GM10248 (cell line): ENCODE measurements around the gene FAM181A.

Experiments used
- CTCF ChIA-PET: fragments of 300-600 bp; sonication (Branson Sonifier 250); formaldehyde crosslinking; extraction: SDS; loops from one replicate; lab custom pipeline; 2021; ENCODE audit warnings: antibody characterized with exemption; lab: Yijun Ruan, JAX
- POLR2A ChIA-PET: fragments of 350-650 bp; sonication (Branson Sonifier 250); formaldehyde crosslinking; extraction: SDS; loops from one replicate; lab custom pipeline; 2020; ENCODE audit warnings: antibody characterized with exemption; lab: Yijun Ruan, JAX
- DNase-seq: peaks from one replicate; pipeline ENCODE4 v3.0.0; 2012; ENCODE audit errors: extremely low spot score
- TF ChIP-seq, protein P1 (sequence below): IDR thresholded peaks from 2 replicates; pipeline ENCODE4 v1.5.1; 2012; ENCODE audit warnings: mild to moderate bottlenecking, low read depth; ENCODE audit errors: extremely low read depth, missing control alignments, control extremely low read depth

FAM181A gene

DNA sequence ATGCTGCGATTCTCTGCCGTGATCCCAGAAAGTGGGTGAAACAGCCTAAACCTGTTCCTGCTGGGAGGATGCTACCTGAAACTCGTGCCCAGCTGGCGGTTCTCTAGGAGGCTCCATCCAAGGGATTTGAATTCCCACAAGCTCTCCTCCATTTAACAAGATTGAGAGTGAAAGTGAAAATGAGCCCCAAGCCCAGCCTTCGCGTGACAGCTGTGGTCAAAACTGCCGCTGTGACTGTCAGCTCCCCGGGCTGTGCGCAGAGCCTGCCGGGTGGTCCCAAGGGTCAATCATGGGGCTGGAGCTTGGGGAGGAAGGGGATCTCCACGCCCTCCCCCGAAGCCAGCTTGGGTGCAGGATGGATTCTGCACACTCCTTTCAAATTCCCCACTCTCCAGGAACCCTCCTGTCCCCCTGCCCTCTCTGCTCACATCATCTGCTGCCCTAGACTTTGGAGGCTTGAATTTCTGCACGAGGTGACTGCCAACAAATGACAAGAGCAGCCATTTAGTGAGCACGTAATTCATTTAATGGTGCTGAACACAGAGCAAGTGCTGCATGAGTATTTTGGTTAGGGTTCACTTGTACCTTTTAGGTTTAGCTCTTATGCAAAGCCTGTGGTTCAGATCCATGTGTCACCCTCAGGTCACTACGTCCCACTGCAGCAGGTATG is 44.0 kb downstream of the FAM181A start:
- DNase-seq, result peak; percentile 77
- ChIA-PET POLR2A (interaction anchor here (0.9 to 2.0 kb wide), 4 partner anchors 8 to 31 kb away, joined by 3 to 18 read pairs (median 5); no protein-coding TSS in a partner anchor), CTCF (interaction anchor here (1.1 to 17.2 kb wide), 16 partner anchors 8 to 65 kb away, joined by 3 to 212 read pairs (median 6); partner anchors contain the start of gene CCDC197)
- TF ChIP-seq, protein P1, sequence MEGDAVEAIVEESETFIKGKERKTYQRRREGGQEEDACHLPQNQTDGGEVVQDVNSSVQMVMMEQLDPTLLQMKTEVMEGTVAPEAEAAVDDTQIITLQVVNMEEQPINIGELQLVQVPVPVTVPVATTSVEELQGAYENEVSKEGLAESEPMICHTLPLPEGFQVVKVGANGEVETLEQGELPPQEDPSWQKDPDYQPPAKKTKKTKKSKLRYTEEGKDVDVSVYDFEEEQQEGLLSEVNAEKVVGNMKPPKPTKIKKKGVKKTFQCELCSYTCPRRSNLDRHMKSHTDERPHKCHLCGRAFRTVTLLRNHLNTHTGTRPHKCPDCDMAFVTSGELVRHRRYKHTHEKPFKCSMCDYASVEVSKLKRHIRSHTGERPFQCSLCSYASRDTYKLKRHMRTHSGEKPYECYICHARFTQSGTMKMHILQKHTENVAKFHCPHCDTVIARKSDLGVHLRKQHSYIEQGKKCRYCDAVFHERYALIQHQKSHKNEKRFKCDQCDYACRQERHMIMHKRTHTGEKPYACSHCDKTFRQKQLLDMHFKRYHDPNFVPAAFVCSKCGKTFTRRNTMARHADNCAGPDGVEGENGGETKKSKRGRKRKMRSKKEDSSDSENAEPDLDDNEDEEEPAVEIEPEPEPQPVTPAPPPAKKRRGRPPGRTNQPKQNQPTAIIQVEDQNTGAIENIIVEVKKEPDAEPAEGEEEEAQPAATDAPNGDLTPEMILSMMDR, result no peak

DNA sequence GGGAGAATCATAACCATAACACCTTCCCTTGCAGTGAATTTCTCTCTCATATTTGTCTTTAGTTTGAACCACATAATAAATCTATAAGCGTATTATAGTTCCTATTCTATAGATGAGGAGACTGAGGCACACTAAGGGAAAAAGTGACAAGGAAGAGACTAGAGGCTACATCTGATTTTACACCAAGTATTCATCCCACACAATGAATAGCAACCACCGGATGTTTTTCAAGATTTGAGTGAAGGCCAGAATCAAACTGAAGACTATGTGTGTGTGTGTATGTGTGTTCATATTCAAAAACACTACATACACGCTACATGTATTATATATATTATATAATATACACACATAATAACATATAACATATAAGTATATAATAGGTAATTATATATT is 44.5 kb downstream of the FAM181A start:
- POLR2A ChIA-PET, result interaction anchor here (1.6 to 2.0 kb wide), 3 partner anchors 12 to 20 kb away, joined by 6 to 18 read pairs (median 6); no protein-coding TSS in a partner anchor
- CTCF ChIA-PET, result interaction anchor here (1.2 to 17.2 kb wide), 13 partner anchors 9 to 65 kb away, joined by 3 to 212 read pairs (median 7); partner anchors contain the start of gene CCDC197
- no peak for DNase-seq
- TF ChIP-seq, protein P1, result no peak

DNA sequence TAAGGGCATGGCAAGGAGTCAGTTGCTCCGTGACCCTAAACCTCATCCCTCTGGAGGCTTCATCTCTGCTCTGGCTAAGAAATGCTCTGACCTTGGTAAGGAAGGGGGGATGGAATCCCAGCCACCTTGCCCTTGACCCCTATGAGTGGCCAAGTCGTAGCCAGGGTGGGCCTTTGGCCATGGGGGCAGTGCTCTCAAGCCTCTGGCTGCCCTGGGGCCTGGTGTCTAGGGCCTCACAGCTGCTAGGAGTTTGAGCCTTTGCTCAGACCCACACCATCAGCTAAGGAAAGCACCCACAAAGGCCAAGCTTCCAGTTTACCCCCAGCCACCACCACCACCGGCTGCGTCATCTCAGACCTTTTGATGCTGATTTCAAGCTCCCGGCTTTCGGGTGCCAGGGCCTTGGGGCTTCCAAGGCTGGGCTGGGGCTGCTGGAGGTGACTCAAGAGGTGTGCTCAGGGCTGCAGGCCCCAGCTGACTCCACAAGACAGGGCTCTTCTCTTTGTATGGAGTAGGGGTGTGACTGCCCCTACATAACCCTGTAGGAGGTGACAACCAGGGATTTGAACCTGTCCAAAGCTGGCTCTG is 45.6 kb downstream of the FAM181A start:
- DNase-seq, result no peak
- TF ChIP-seq, protein P1, result no peak
- ChIA-PET CTCF (interaction anchor here (1.0 to 17.2 kb wide), 8 partner anchors 9 to 33 kb away, joined by 3 to 212 read pairs (median 20); partner anchors contain the start of gene CCDC197), POLR2A (interaction anchor here (0.7 to 2.2 kb wide), 5 partner anchors 10 to 33 kb away, joined by 3 to 6 read pairs (median 3); no protein-coding TSS in a partner anchor)

DNA sequence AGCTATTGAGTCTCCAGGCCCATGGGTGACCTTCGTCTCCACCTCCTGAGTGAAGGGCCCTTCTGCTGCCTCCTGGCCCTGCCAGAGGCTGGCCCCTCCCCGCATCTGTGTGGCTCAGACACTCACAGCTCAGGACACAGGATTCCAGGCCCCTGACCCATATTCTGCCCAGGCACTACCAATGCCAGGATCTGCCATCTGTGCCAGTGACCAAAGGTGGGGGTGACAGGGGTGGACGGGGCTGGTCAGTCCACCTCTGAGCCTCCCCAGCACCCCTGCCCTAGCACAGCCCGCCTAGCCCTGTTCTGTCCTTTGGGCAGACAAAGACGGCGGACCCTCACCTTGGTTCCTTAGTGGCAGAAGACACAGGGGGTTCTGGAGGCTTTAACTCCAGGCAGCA is 46.5 kb downstream of the FAM181A start:
- CTCF ChIA-PET, result interaction anchor here (1.2 to 17.2 kb wide), 6 partner anchors 10 to 34 kb away, joined by 3 to 212 read pairs (median 44); partner anchors contain the start of gene CCDC197
- TF ChIP-seq, protein P1, result no peak
- POLR2A ChIA-PET, result interaction anchor here (0.8 to 2.2 kb wide), 4 partner anchors 11 to 34 kb away, joined by 3 to 6 read pairs (median 4); no protein-coding TSS in a partner anchor
- no peak for DNase-seq

DNA sequence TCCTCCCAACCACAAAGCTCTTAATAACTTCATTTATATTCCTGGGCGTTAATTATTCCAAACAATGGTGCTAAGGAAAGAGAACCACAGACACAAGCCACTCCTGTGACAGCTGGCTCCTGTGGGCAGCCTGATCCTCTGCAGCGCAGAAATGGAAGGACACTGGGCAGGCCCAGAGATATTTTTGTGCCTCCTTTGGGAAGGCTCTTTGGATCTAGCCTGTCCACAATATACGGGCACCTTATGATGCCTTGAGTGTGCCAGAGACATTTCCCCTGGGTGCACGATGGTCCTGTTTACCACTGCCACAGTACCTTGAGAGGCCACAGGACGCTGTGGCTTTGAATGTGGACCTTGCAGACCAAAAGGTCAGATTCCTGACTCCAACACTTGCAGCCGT is 47.2 kb downstream of the FAM181A start:
- CTCF ChIA-PET, result interaction anchor here (0.7 to 17.2 kb wide), 11 partner anchors 9 to 62 kb away, joined by 3 to 212 read pairs (median 11); partner anchors contain the start of gene CCDC197
- DNase-seq, result no peak
- POLR2A ChIA-PET, result interaction anchor here (1.1 to 2.2 kb wide), 2 partner anchors 12 to 22 kb away, joined by 5 read pairs; no protein-coding TSS in a partner anchor
- TF ChIP-seq, protein P1, result no peak

DNA sequence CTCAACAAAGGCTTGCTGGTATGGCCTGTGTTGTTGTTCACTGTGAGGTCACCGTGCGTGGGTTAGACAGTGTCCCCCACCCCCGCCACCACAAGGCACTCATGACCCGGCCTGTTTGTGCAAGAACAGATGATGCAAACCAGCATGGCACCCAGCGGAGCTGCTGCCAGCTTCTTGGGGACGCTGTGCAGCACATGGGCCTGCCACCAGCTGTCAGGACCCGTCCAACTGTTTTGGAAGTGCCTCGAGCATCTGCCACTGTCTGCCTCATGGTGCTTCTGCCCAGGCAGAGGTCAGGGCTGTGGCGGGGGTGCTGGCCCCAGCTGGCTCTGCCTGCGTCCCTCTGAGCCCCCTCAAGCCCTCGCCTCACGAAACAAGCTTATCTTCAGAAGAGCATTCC is 47.7 kb downstream of the FAM181A start:
- TF ChIP-seq, protein P1, result no peak
- no peak for DNase-seq
- ChIA-PET CTCF (interaction anchor here (0.7 to 17.2 kb wide), 11 partner anchors 9 to 62 kb away, joined by 3 to 212 read pairs (median 11); partner anchors contain the start of gene CCDC197), POLR2A (interaction anchor here (1.1 to 2.2 kb wide), 2 partner anchors 13 to 22 kb away, joined by 5 read pairs; no protein-coding TSS in a partner anchor)
